HG03432 (cell line): ENCODE measurements around the gene ZFHX2.
A peak's percentile ranks its signal among the peaks of the same experiment; 100 is the strongest.

Experiments
- ATAC-seq: cut with Tn5 transposase; IDR thresholded peaks from one replicate; pipeline ENCODE4 v1.9.1; 2021; ENCODE audit warnings: mild to moderate bottlenecking, moderate library complexity; ENCODE audit not compliant: unreplicated experiment

Gene ZFHX2

GRCh38 chr14:23561873-23562821, 10.6 kb upstream of the ZFHX2 start:
- no peak for ATAC-seq

DNA sequence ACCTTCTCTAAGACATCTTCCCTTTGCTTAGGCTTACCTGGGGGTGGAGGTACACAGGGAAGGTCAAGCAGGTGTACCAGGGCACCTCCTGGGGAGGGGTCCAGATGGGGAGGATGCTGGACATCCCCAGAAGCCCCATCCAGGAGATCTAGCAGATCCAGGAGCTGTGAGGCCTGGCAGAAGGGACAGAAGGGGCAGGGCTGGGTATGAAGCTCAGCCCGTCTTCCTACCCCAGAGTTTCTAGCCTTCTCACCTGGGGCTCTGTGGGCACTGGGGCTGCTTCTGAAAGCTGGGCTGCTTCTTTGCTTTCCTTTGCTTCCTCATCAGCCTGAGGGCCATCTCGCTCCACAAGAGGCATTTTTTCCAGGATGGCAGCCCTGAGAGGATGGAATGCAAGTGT, 9.7 kb upstream of the ZFHX2 start:
- ATAC-seq: no peak

GRCh38 chr14:23559926-23560520, 8.5 kb upstream of the ZFHX2 start:
- ATAC-seq: no peak

GRCh38 chr14:23559010-23559925, 7.7 kb upstream of the ZFHX2 start:
- ATAC-seq: no peak

DNA sequence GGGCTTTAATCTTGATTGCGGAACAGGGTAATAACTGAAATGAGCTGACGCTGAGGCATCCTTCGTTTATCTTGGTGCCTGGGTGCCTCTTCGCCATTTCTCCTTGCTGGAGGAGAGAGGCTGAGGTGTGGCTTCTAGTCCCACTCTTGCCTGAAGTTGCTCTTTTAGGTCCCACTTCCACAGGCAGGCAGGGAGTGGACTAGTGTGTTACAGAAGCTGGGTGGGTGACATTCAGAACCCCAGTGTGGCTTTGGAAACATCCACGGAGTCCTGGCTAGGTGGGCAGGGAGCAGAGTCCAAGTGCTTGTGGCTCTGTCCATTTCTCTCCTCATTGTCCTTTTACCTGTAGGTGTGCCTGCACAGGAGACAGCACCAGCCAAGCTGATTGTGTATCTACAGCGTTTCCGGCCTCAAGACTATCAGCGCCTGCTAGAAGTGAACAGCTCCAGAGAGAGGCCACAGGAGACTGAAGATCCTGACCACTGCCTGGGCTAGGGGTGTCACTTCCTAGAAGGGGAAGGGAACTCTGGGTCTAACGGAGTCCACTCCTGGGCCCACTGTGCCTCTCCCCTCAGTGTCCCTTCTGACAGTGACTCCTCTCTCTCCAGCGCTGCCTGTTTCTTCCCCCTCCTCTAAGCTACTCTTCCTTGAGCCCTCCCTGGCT, 6.9 kb upstream of the ZFHX2 start:
- no peak for ATAC-seq

GRCh38 chr14:23557946-23558345, 6.4 kb upstream of the ZFHX2 start:
- ATAC-seq: no peak

DNA sequence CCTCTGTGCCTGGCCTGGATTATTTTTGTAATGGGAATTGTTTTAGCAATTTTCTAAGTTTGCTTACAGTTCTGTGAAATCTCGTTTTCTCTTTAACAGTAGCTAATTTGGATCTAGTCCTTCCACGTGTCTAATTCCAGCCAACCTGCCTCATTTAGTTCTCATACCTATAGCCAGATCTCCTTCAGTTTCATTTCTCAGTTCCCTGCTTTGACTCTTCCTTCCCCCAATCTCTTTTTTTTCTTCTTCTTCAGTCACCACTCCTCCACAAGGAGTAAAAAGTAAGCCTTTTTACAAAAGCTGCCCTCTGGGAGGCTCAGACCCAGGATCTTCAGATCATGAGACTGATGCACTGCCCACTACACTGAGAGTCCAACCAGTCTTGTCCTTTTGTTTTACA, 6.0 kb upstream of the ZFHX2 start:
- ATAC-seq: no peak

GRCh38 chr14:23556700-23557440, 5.3 kb upstream of the ZFHX2 start:
- ATAC-seq: no peak

- peak; percentile 87 for ATAC-seq
Observed at GRCh38 chr14:23555882-23556699, 4.5 kb upstream of the ZFHX2 start, which contains the start of gene THTPA. TSS of gene THTPA (plus strand) at chr14:23556271. CDS start at chr14:23556758, 487 bp downstream.

GRCh38 chr14:23555533-23555881, 3.9 kb upstream of the ZFHX2 start:
- peak; percentile 9 for ATAC-seq

GRCh38 chr14:23550812-23551265, 726 bp downstream of the ZFHX2 start:
- ATAC-seq: no peak

- no peak for ATAC-seq
Observed at GRCh38 chr14:23550131-23550811, 1.3 kb downstream of the ZFHX2 start.

DNA sequence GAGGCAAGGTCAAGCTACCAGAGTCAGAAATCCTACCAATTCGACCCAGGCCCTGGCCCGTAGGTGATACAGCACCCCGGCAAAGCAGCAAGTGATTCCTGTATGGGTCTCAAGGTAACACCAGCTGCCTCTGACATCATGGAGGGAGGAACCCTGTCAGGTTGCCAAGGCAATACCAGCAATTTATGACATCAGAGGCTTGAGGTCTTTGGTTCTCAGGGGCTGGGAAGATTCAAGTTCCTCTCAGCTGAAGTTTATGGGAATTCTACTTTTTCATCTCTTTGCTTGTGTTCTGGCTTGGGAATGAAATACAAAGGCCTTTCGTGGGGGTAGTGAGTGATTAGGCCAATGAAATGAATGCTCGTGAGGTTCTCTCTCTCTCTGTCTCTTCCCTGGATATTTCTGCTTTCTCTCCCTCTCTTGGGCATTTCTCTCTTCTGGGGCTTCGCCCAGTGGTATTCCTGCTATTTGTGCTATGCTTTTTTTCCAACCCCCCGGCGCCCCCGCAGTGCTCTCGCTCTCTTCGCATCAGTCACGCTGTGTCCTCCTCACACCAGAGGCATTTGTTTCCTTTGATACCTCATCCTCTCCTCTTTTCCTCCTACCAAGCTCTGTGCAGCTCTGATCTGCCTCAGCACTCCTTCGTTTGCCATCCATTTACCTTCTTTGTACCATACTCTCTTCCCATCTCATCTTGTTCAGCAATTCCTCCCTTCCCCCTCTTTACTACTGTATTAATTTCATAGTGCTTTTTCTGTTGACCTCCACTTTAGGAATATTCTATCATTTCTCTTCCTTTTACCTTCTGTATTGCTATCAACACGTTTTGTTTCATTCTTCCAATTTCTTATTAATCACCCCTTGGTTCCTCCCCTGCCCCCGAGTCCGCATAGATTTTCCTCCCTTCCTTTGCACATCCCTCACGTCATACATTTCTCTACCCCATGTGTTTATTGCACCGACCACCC, 2.9 kb downstream of the ZFHX2 start:
- no peak for ATAC-seq

DNA sequence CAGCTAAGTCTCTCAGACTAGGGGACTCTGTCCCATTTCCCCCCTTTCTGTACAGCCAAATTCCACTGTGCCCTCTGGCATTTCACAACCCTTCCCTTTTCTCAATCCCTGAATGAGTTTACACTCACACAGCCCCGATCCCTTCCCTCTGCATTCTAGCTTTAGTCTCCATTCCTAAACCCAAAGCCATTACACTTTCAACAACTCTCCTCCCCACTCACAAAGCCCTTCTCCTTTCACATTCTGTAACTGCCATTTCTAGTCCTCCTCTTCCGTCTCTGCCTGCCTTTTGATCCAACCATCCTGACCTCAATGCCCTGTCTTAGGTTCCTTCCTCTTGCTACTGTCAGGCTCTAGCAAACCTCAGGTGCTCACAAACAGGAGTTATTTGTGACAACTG, 3.6 kb downstream of the ZFHX2 start:
- no peak for ATAC-seq

DNA sequence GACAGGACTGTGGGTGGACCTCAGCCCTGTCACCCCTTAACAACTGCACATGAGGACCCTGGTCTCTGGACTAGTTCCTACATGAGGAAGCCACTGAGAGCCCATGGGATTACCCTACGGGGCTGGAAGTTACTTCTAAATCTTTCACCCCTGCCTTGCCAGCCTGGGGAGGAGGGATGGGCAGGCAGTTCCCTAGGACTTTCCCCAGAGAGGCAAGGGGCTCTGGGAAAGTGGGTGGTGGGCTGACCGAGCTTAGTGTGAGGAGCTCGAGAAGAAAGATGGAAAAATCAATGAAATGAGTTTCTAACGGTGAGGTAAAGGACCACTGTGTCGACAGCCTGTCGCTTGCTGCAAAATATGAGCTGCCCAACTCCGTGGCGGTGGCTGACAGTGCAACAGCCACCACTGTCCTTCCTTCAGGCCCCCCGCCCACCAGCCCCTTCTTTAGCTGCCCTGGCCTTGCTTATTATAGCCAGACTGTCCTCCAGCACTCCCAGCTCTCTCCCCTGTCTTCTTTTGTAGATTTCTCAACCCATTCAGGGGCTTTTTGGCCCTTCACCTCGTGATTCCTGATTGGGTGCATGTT, 5.0 kb downstream of the ZFHX2 start:
- no peak for ATAC-seq

- no peak for ATAC-seq
Observed at GRCh38 chr14:23545740-23546365, 5.7 kb downstream of the ZFHX2 start.
